ENCODE data around the gene PPP1R12B. TPM values are rescaled to one million over a fixed set of nuclear protein-coding genes. Genes with fewer than 3 reads are reported as not detected.
"Not testable (repeated sequence)": the region's sequence is repeated elsewhere in the genome, so short reads cannot be mapped to it uniquely, and the experiment has no call there.

Gene PPP1R12B
- total RNA-seq, 1 donor, result 21.6 TPM

GRCh38 chr1:202362212-202362611 is 13.7 kb downstream of the PPP1R12B start:
- no peak for DNase-seq (ENCODE audit: low read depth)
- TF ChIP-seq, protein P1, sequence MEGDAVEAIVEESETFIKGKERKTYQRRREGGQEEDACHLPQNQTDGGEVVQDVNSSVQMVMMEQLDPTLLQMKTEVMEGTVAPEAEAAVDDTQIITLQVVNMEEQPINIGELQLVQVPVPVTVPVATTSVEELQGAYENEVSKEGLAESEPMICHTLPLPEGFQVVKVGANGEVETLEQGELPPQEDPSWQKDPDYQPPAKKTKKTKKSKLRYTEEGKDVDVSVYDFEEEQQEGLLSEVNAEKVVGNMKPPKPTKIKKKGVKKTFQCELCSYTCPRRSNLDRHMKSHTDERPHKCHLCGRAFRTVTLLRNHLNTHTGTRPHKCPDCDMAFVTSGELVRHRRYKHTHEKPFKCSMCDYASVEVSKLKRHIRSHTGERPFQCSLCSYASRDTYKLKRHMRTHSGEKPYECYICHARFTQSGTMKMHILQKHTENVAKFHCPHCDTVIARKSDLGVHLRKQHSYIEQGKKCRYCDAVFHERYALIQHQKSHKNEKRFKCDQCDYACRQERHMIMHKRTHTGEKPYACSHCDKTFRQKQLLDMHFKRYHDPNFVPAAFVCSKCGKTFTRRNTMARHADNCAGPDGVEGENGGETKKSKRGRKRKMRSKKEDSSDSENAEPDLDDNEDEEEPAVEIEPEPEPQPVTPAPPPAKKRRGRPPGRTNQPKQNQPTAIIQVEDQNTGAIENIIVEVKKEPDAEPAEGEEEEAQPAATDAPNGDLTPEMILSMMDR (IDR thresholded peaks at IDR 0.05; ENCODE audit: insufficient read depth, low read depth, low read length), result no peak
- H3K4me3 ChIP-seq (ENCODE audit: low read depth, low read length), result no peak overlapping the region

DNA sequence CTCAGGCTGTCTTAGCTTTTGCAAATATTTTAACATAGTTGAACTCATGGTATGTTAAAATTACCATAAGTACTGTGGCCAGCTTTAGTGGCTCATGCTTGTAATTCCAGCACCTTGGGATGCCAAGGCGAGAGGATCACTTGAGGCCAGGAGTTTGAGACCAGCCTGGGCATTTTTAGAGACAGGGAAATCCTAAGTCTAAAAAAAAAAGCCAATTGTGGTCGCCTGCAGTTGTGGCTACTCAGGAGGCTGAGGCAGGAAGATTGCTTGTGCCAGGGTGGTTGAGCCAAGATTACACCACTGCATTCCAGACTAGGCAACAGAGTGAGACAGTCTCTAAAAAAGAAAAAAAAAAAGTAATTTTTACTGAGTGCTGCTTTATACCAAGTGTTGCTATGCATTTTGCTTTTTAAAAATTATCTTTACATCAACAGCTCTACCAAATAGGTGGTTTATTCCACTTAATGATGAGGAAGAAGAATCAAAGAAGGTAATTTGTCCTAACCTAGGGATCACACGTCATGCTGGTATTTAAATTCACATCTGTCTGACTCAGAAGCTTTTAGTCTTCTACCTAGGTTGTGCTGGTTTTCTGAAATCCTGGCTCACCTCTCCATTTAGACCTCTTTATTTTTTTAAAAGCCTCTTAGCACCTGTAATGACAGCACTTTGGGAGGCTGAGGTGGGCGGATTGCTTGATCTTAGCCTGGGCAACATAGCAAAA is 16.8 kb downstream of the PPP1R12B start:
- no peak for DNase-seq (ENCODE audit: low read depth)
- TF ChIP-seq, protein P1 (IDR thresholded peaks at IDR 0.05; ENCODE audit: insufficient read depth, low read depth, low read length), result no peak
- H3K4me3 ChIP-seq (ENCODE audit: low read depth, low read length), result no peak overlapping the region

GRCh38 chr1:202367271-202367670 is 18.8 kb downstream of the PPP1R12B start:
- no peak overlapping the region for H3K4me3 ChIP-seq (ENCODE audit: low read depth, low read length)
- TF ChIP-seq, protein P1 (IDR thresholded peaks at IDR 0.05; ENCODE audit: insufficient read depth, low read depth, low read length), result no peak
- peak; percentile 39 for DNase-seq (ENCODE audit: low read depth)

DNA sequence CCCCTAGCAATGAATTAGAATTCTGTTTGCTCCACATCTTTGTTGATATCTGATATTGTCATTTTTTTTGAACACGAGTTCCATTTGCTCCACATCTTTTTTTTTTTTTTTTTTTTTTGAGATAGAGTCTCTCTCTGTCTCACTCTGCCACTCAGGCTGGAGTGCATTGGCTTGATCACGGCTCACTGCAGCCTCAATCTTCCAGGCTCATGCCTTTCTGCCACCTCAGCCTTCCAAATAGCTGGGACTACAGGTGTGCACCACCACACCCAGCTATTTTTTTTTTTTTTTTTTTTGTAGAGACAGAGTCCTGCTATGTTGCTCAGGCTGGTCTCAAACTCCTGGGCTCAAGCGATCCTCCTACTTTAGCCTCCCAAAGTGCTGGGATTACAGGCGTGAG is 22.4 kb downstream of the PPP1R12B start:
- not testable (repeated sequence) for DNase-seq (ENCODE audit: low read depth); H3K4me3 ChIP-seq (ENCODE audit: low read depth, low read length)

DNA sequence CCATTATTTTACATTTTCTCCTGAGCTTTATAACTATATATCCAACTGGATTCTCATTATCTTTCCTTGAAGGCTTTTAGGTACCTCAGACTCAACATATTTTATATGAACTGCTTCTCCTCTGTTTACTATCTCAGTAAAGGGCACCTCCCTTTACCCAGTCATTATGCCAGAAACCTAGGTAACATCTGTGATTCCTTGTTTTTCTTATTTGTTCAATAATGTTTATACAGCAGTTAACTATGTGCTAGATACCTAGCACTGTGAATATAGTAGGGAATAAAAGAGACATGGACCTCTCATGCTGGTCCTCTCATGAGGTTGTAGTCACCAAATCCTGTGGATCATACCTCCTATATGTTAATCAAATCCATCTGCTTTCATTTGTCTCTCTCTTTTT is 25.6 kb downstream of the PPP1R12B start:
- TF ChIP-seq, protein P1 (IDR thresholded peaks at IDR 0.05; ENCODE audit: insufficient read depth, low read depth, low read length), result no peak
- DNase-seq (ENCODE audit: low read depth), result no peak

GRCh38 chr1:202375175-202375574 is 26.7 kb downstream of the PPP1R12B start:
- DNase-seq (ENCODE audit: low read depth); H3K4me3 ChIP-seq (ENCODE audit: low read depth, low read length): not testable (repeated sequence)

More for the DNA sequence above, 25.6 kb downstream of the PPP1R12B start:
- H3K4me3 ChIP-seq (ENCODE audit: low read depth, low read length), result no peak overlapping the region

DNA sequence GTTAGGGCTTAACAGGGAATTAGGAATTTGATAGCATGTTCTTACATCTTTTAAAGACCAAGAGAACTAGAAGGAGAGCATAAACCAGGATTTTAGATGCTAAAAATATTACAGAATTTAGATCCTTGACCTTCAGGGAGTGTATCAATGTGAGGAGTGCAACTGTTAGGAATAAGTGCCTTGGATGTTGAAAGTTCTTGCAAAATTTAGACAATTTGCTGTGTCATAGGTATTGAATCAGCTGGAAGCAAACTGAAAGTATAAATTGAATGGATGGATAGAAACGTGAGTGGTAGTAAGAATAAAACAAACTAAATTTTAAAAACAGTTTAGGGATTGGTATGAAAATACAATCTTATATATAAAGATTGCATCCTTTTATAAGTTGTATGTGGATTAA is 27.7 kb downstream of the PPP1R12B start:
- DNase-seq (ENCODE audit: low read depth), result peak; percentile 39
- H3K4me3 ChIP-seq (ENCODE audit: low read depth, low read length), result no peak overlapping the region
- TF ChIP-seq, protein P1 (IDR thresholded peaks at IDR 0.05; ENCODE audit: insufficient read depth, low read depth, low read length), result no peak

- TF ChIP-seq, protein P1 (IDR thresholded peaks at IDR 0.05; ENCODE audit: insufficient read depth, low read depth, low read length), result peak; percentile 9
- not testable (repeated sequence) for DNase-seq (ENCODE audit: low read depth)
These were observed 31.5 kb downstream of the PPP1R12B start for GRCh38 chr1:202379884-202380529.

DNA sequence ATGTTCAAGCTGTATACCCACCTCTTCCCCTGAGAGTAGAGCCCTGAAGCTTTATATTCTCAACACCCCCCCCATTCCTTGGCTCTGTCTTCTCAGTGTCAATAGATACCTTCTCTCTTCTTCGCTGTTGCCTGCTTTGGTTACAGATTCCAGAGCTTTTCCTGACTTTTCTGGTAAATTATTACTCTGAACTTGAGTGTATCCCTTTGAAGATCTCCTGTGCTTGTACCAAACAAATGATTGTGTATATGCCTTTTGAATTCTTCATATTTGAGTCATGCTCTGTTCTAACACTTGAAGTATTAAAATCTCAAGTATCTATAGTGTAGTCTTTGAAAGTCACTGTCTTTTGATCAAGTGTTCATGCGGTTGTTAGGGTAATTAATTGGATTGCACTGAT is 32.0 kb downstream of the PPP1R12B start:
- DNase-seq (ENCODE audit: low read depth), result peak; percentile 9

More at GRCh38 chr1:202379884-202380529, 31.5 kb downstream of the PPP1R12B start:
- not testable (repeated sequence) for H3K4me3 ChIP-seq (ENCODE audit: low read depth, low read length)

GRCh38 chr1:202381867-202382266 is 33.4 kb downstream of the PPP1R12B start:
- H3K4me3 ChIP-seq (ENCODE audit: low read depth, low read length); DNase-seq (ENCODE audit: low read depth): not testable (repeated sequence)

More for the DNA sequence above, 32.0 kb downstream of the PPP1R12B start:
- H3K4me3 ChIP-seq (ENCODE audit: low read depth, low read length), result not testable (repeated sequence)

- DNase-seq (ENCODE audit: low read depth); H3K4me3 ChIP-seq (ENCODE audit: low read depth, low read length): not testable (repeated sequence)
These were observed 47.3 kb downstream of the PPP1R12B start for GRCh38 chr1:202395831-202396230.

Measured in fibroblast of villous mesenchyme (primary cell).